ENCODE data around the gene TMEM51. TPM values are rescaled to one million over a fixed set of nuclear protein-coding genes. Genes with fewer than 3 reads are reported as not detected.

Gene TMEM51
- total and polyA plus RNA-seq, 9 of the 15 experiments (the other 6 are each of a cell fraction or from before 2014, with no cell fraction given) = 0.06 to 1.4 (median 0.58) TPM

DNA sequence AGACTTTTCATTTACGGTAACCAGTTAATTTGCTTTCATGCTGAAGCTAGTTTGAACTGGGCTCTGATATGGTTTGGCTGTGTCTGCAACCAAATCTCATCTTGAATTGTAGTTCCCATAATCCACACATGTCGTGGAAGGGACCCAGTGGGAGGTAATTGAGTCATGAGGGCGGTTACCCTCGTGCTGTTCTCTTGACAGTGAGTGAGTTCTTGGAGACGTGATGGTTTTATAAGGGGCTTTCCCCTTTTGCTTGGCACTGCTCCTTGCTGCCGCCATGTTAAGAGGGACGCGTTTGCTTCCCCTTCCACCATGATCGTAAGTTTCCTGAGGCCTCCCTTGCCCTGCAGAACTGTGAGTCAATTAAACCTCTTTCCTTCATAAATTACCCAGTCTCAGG lies 83.2 kb downstream of the TMEM51 start (continued):
- no peak for TF ChIP-seq ZFP30 (CRISPR knock-in tag; IDR thresholded peaks at IDR 0.05; ENCODE audit: borderline replicate concordance)

GRCh38 chr1:15238789-15239188 lies 85.2 kb downstream of the TMEM51 start:
- no peak for DNase-seq (ENCODE audit: extremely low read depth in 1 of 4, low spot score in 3 of 4)
- Histone ChIP-seq H2AFZ (ENCODE audit: low read depth, low read length) (no peak overlapping the region), H3K9me3 (replicated peaks; ENCODE audit: control insufficient read depth, insufficient read depth, low read depth, low read length) (no peaks in the 10 kb centered on the region), H3K4me1 (replicated peaks in 1 of 2; ENCODE audit: control insufficient read depth in 2 of 2, insufficient read depth in 2 of 2, low read length in 2 of 2) (no peaks in the 10 kb centered on the region; a peak in 1 of 5 replicates), H3K4me3 (no peak overlapping the region), H3K27ac (ENCODE audit: extremely low read depth, low read depth, low read length) (no peak overlapping the region), H3K4me2 (ENCODE audit: insufficient read depth, low read length) (no peak overlapping the region), H3K36me3 (ENCODE audit: control insufficient read depth, insufficient read depth, low read length) (no peaks in the 10 kb centered on the region), H3K27me3 (ENCODE audit: control insufficient read depth in 2 of 2, insufficient read depth in 2 of 2, low read length in 2 of 2) (peaks cover 21 to 23% of the 10 kb centered on the region in 2 experiments; a peak in 3 of 5 replicates), H3K9me1 (ENCODE audit: control insufficient read depth, insufficient read depth, low read length) (no peaks in the 10 kb centered on the region), H3K9ac (ENCODE audit: insufficient read depth in 1 of 2, low read depth in 2 of 2, low read length in 2 of 2) (no peak overlapping the region), H3K79me2 (ENCODE audit: control insufficient read depth, insufficient read depth, low read length) (no peaks in the 10 kb centered on the region), H4K20me1 (replicated peaks; ENCODE audit: control insufficient read depth, insufficient read depth, low read length) (no peaks in the 10 kb centered on the region)
- no TSS peak for BruUV-seq (replicated peaks)
- 9% methylated on average over 1 of the region's 1 CpG for WGBS (ENCODE audit: insufficient coverage, low coverage, missing lambda C conversion rate)
- in situ Hi-C loops (cut with MboI) = no loop called here
- ATAC-seq = no peak
- ChIA-PET CTCF (ENCODE audit: low intra/inter-chr PET ratio) (no interaction called here), POLR2A (interaction anchor here (1.0 kb wide), 1 partner anchor 208 kb away, joined by 3 read pairs; no protein-coding TSS in a partner anchor)
- intact Hi-C loops (cut with micrococcal nuclease) = no loop called here
- TF ChIP-seq, protein P1, sequence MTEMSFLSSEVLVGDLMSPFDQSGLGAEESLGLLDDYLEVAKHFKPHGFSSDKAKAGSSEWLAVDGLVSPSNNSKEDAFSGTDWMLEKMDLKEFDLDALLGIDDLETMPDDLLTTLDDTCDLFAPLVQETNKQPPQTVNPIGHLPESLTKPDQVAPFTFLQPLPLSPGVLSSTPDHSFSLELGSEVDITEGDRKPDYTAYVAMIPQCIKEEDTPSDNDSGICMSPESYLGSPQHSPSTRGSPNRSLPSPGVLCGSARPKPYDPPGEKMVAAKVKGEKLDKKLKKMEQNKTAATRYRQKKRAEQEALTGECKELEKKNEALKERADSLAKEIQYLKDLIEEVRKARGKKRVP (CRISPR knock-in tag; IDR thresholded peaks at IDR 0.05) = peak; percentile 70
- TF ChIP-seq CEBPG (CRISPR knock-in tag; IDR thresholded peaks at IDR 0.05) (no peak), CEBPG (tag; conservative IDR thresholded peaks at IDR 0.05 in 1 of 2, IDR thresholded peaks at IDR 0.05 in 1 of 2) (peak in 1 of 2 experiments; percentile 23; a peak in 1 of 4 replicates), POLR2G (IDR thresholded peaks at IDR 0.05; ENCODE audit: low read depth, low read length) (no peak), SIN3B (IDR thresholded peaks at IDR 0.05; ENCODE audit: low read depth) (no peak), ATF3 (IDR thresholded peaks at IDR 0.05) (peak; percentile 23; the same call in 1 of the 2 replicates), ATF3 (CRISPR knock-in tag; conservative IDR thresholded peaks at IDR 0.05) (no peak), ZSCAN32 (CRISPR knock-in tag; IDR thresholded peaks at IDR 0.05) (0 out of 2 replicates have a peak, but pooled peaks have one; percentile 41), HIVEP1 (CRISPR knock-in tag; IDR thresholded peaks at IDR 0.05) (no peak), ZFX (CRISPR knock-in tag; IDR thresholded peaks at IDR 0.05) (no peak), NFIC (IDR thresholded peaks at IDR 0.05) (no peak), NRF1 (conservative IDR thresholded peaks at IDR 0.05 in 1 of 2, IDR thresholded peaks at IDR 0.05 in 1 of 2) (no peak), ASH1L (IDR thresholded peaks at IDR 0.05; ENCODE audit: borderline replicate concordance, low read depth, partially characterized antibody) (no peak), HDGF (IDR thresholded peaks at IDR 0.05) (no peak)
- no peak for FAIRE-seq
